ENCODE results near the gene TEX29.

Gene TEX29

GRCh38 chr13:111392486-111392885 lies 72.0 kb downstream of the TEX29 start:
- no peak for DNase-seq (ENCODE audit: low read depth)

GRCh38 chr13:111393221-111393790 lies 72.9 kb downstream of the TEX29 start:
- no peak for DNase-seq (ENCODE audit: low read depth)
